Panc1 (cell line): ENCODE measurements around the gene DCAF16. TPM values are rescaled to one million over a fixed set of nuclear protein-coding genes. Genes with fewer than 3 reads are reported as not detected.
A peak's percentile ranks its signal among the peaks of the same experiment; 100 is the strongest.

Source experiments
- ATAC-seq: fragments of 200-7000 bp; cut with Tn5 transposase; 2 replicates; pipeline ENCODE4 v1.9.1; 2020; ENCODE audit warnings: mild to moderate bottlenecking, moderate library complexity
- BruUV-seq: library from RNA; stranded (reverse); fragments of 400-500 nt; replicated peaks from 2 replicates; lab custom pipeline; 2021; lab: Mats Ljungman, UMichigan
- CTCF ChIA-PET: fragments of 300-600 bp; sonication (Branson Sonifier 250); formaldehyde crosslinking; loops from one replicate; lab custom pipeline; 2022; ENCODE audit warnings: antibody characterized with exemption; lab: Charles Lee
- POLR2A ChIA-PET: fragments of 300-600 bp; sonication (Branson Sonifier 250); formaldehyde crosslinking; loops from one replicate; lab custom pipeline; 2022; ENCODE audit warnings: antibody characterized with exemption; lab: Charles Lee
- DNase-seq: peaks from one replicate; pipeline ENCODE4 v3.0.0-alpha.2; 2010; ENCODE audit warnings: low read depth, low spot score
- H3K27ac ChIP-seq: 2 replicates; pipeline ENCODE4 v1.5.1; 2011; ENCODE audit warnings: mild to moderate bottlenecking, low read length, inconsistent platforms
- H3K27me3 ChIP-seq: fragments of 200-500 bp; sonication (Bioruptor generic); 2 replicates; pipeline ENCODE4 v1.6.0; 2014; ENCODE audit warnings: low read length, inconsistent platforms; ENCODE audit not compliant: control insufficient read depth, insufficient read depth
- H3K36me3 ChIP-seq: fragments of 200-500 bp; sonication (Bioruptor generic); 2 replicates; pipeline ENCODE4 v1.5.1; 2014; ENCODE audit warnings: inconsistent platforms, mild to moderate bottlenecking, low read length, moderate library complexity; ENCODE audit not compliant: control insufficient read depth, insufficient read depth
- H3K4me1 ChIP-seq: 2 replicates; pipeline ENCODE4 v1.5.1; 2011; ENCODE audit warnings: inconsistent platforms, mild to moderate bottlenecking, low read length, moderate library complexity; ENCODE audit not compliant: control insufficient read depth, insufficient read depth
- H3K4me3 ChIP-seq, 2 experiments: 2 replicates each; pipeline ENCODE4 v1.5.1; 2011 to 2012; ENCODE audit warnings: low read depth in 2 of 2, low read length in 2 of 2, mild to moderate bottlenecking in 2 of 2, inconsistent platforms in 1 of 2, moderate library complexity in 1 of 2
- H3K9me3 ChIP-seq: fragments of 200-500 bp; sonication (Bioruptor generic); 2 replicates; pipeline ENCODE4 v1.5.1; 2014; ENCODE audit warnings: low read depth, mild to moderate bottlenecking, inconsistent platforms, low read length, moderate library complexity; ENCODE audit not compliant: control insufficient read depth, insufficient read depth
- POLR2AphosphoS5 ChIP-seq: IDR thresholded peaks from 2 replicates; pipeline ENCODE4 v1.6.1; 2012; ENCODE audit warnings: mild to moderate bottlenecking, low read depth, low read length, moderate library complexity
- SIN3A ChIP-seq: IDR thresholded peaks from 2 replicates; pipeline ENCODE4 v1.6.1; 2012; ENCODE audit warnings: low read depth, mild to moderate bottlenecking, low read length, moderate library complexity, borderline replicate concordance; ENCODE audit not compliant: insufficient read depth
- TCF7L2 ChIP-seq: IDR thresholded peaks from 2 replicates; pipeline ENCODE4 v1.6.1; 2011; ENCODE audit warnings: mild to moderate bottlenecking, low read depth, low read length, inconsistent platforms
- in situ Hi-C: cut with HindIII; loops from 2 replicates; pipeline ENCODE4 v1.10.0; 2016; ENCODE audit warnings: low sequenced_read_pairs, low pct_unique_long_range_greater_than_20kb
- intact Hi-C: fragments of 100-400 bp; cut with micrococcal nuclease; formaldehyde crosslinking; loops from one replicate; pipeline ENCODE4 v1.10.0; 2022; ENCODE audit not compliant: unreplicated experiment
- total RNA-seq: library from RNA; stranded (reverse); gene quantifications from one replicate; pipeline ENCODE4 v1.2.1, GENCODE V29; 2021; ENCODE audit not compliant: unreplicated experiment
- TF ChIP-seq, protein P1 (sequence below): fragments of 450-650 bp; IDR thresholded peaks from 2 replicates; pipeline ENCODE4 v1.5.1; 2017; ENCODE audit warnings: mild to moderate bottlenecking
- TF ChIP-seq, protein P2 (sequence below), 2 experiments: IDR thresholded peaks; 2 replicates each; pipeline ENCODE4 v1.6.1; 2011 to 2012; ENCODE audit warnings: low read depth in 2 of 2, control low read depth in 1 of 2, low read length in 1 of 2, mild to moderate bottlenecking in 1 of 2, moderate library complexity in 1 of 2; ENCODE audit not compliant: insufficient read depth in 1 of 2

The DCAF16 gene
- total RNA-seq, 1 experiment from 2014 or later, result 28.6 TPM

DNA sequence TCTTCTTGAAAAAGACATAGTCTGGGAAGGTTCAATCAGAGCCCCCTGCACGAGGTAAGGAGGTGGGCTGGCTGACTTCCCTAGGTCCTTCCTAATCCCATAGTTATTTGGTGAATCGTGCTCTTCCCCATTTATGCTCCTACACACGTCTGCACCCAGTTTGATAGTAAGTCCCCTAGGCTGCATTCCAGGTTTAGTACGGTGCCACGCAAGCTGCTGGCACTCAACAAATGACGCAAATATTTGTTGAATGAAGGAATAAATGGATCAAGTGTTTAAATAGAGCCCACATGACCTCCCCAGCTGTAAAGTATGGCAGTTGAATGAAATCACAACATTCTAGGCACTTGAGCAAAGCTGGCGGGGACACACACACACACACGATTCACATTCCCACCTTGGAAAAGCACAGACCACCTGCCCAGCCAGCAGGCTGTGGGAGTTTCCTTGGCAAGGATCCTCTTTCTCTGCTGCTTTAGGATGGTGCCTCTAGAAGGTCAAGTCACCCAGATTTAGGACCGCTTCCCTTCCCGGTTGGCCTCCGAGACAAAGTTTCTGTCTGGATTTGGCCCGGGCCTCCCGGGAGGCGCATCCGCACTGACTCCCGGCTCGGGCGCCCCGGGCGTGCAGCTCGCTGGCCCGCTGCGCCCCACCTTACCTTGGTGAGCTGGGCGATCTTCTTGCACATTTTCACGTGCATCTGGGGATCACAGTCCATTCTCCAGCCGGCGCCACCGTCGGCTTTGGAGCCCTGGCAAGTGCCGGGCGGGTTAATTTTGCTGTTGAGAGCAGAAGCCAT is 29.9 kb downstream of the DCAF16 start:
- DNase-seq, result no peak
- POLR2A ChIA-PET, result no interaction called here
- in situ Hi-C loops, result no loop called here

DNA sequence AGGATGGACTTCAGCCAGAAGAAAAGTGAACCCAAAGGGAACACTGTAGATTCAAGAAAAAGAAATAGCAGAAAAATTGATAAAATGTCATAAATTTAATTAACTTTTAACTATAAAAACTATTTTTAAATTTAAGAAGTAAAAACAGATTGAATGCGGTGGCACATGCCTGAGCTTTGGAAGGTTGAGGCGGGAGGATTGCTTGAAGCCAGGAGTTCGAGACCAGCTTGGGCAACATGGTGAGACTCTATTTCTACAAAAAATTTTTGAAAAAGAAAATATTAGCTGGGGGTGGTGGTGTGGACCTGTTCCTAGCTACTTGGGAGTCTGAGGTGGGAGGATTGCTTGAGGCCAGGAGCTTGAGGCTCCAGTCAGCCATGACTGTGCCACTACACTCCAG is 32.1 kb downstream of the DCAF16 start:
- Histone ChIP-seq H3K9me3 (no peaks in the 10 kb centered on the region), H3K27me3 (peaks cover 6% of the 10 kb centered on the region), H3K36me3 (no peaks in the 10 kb centered on the region), H3K4me3 (no peak overlapping the region), H3K27ac (no peak overlapping the region), H3K4me1 (no peaks in the 10 kb centered on the region)
- CTCF ChIA-PET, result no interaction called here
- no TSS peak for BruUV-seq
- POLR2A ChIA-PET, result no interaction called here
- ATAC-seq, result no peak
- intact Hi-C loops, result no loop called here
- TF ChIP-seq TCF7L2, result no peak
- TF ChIP-seq, protein P1, sequence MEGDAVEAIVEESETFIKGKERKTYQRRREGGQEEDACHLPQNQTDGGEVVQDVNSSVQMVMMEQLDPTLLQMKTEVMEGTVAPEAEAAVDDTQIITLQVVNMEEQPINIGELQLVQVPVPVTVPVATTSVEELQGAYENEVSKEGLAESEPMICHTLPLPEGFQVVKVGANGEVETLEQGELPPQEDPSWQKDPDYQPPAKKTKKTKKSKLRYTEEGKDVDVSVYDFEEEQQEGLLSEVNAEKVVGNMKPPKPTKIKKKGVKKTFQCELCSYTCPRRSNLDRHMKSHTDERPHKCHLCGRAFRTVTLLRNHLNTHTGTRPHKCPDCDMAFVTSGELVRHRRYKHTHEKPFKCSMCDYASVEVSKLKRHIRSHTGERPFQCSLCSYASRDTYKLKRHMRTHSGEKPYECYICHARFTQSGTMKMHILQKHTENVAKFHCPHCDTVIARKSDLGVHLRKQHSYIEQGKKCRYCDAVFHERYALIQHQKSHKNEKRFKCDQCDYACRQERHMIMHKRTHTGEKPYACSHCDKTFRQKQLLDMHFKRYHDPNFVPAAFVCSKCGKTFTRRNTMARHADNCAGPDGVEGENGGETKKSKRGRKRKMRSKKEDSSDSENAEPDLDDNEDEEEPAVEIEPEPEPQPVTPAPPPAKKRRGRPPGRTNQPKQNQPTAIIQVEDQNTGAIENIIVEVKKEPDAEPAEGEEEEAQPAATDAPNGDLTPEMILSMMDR, result no peak
- no peak for DNase-seq
- in situ Hi-C loops, result no loop called here

More for the DNA sequence above, 29.9 kb downstream of the DCAF16 start:
- H3K9me3 ChIP-seq, result no peaks in the 10 kb centered on the region
- peak overlapping the region; percentile 28 to 43 for H3K4me3 ChIP-seq
- CTCF ChIA-PET, result no interaction called here
- TF ChIP-seq, protein P1, result no peak
- no peak for TF ChIP-seq TCF7L2
- no peak for TF ChIP-seq SIN3A
- TF ChIP-seq, protein P2, sequence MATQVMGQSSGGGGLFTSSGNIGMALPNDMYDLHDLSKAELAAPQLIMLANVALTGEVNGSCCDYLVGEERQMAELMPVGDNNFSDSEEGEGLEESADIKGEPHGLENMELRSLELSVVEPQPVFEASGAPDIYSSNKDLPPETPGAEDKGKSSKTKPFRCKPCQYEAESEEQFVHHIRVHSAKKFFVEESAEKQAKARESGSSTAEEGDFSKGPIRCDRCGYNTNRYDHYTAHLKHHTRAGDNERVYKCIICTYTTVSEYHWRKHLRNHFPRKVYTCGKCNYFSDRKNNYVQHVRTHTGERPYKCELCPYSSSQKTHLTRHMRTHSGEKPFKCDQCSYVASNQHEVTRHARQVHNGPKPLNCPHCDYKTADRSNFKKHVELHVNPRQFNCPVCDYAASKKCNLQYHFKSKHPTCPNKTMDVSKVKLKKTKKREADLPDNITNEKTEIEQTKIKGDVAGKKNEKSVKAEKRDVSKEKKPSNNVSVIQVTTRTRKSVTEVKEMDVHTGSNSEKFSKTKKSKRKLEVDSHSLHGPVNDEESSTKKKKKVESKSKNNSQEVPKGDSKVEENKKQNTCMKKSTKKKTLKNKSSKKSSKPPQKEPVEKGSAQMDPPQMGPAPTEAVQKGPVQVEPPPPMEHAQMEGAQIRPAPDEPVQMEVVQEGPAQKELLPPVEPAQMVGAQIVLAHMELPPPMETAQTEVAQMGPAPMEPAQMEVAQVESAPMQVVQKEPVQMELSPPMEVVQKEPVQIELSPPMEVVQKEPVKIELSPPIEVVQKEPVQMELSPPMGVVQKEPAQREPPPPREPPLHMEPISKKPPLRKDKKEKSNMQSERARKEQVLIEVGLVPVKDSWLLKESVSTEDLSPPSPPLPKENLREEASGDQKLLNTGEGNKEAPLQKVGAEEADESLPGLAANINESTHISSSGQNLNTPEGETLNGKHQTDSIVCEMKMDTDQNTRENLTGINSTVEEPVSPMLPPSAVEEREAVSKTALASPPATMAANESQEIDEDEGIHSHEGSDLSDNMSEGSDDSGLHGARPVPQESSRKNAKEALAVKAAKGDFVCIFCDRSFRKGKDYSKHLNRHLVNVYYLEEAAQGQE (IDR thresholded peaks at IDR 0.05; ENCODE audit: insufficient read depth in 1 of 2, low read depth in 2 of 2, low read length in 1 of 2), result no peak
- TF ChIP-seq POLR2AphosphoS5, result no peak
- no peak overlapping the region for H3K27ac ChIP-seq
- no TSS peak for BruUV-seq
- intact Hi-C loops, result no loop called here
- H3K4me1 ChIP-seq, result no peaks in the 10 kb centered on the region
- no peaks in the 10 kb centered on the region for H3K36me3 ChIP-seq
- H3K27me3 ChIP-seq, result peaks cover 6% of the 10 kb centered on the region
- ATAC-seq, result peak; percentile 69
